DMS53 (cell line): ENCODE data around the gene SBNO2.
A peak's percentile ranks its signal among the peaks of the same experiment; 100 is the strongest.

Experiments used
- DNase-seq: peaks from one replicate; lab custom pipeline; 2025; lab: John Stamatoyannopoulos, UW

The SBNO2 gene

DNA sequence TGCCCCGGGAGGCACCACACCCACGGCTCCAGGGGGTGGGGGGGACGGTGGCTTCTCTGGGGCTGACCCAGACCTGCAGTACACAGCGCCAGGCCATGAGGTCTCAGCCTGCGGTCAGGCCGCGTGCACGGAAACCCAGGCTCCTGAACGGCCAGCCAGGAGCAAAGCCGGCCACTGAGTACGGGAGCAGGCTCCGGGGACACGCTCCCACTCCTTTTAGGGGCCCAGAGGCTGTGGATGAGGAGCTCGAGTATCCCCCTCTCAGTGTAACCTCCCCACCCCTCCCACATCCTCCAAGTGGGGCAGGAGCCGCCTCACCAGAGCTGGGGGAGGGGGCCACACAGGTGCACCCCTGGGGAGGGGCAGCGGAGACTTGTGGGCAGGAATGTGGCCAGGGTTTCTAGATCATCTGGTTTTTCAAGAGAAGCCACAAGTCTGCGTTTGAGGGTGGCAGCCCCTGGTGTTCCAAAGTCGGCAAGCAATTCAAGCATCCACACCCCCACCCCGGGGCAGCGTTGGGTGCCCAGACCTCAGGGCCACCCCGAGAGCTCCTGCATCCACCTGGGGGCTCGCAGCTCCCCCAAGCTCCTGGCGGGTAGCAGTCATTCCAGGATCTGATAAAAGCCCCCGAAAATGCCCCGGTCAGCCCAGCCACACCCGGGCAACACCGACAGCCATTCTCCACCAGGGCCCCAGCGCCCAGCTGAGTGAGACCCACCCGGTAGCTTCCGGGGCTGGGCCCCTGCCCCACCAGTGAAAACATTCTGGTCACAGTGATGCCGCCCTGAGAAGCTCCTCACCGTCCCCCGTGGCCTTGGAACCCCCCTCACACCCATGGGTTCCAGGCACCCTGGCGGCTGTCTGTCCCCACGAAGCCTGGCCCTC lies 6.1 kb downstream of the SBNO2 start:
- DNase-seq: no peak

GRCh38 chr19:1166872-1167573 lies 7.0 kb downstream of the SBNO2 start:
- no peak for DNase-seq

DNA sequence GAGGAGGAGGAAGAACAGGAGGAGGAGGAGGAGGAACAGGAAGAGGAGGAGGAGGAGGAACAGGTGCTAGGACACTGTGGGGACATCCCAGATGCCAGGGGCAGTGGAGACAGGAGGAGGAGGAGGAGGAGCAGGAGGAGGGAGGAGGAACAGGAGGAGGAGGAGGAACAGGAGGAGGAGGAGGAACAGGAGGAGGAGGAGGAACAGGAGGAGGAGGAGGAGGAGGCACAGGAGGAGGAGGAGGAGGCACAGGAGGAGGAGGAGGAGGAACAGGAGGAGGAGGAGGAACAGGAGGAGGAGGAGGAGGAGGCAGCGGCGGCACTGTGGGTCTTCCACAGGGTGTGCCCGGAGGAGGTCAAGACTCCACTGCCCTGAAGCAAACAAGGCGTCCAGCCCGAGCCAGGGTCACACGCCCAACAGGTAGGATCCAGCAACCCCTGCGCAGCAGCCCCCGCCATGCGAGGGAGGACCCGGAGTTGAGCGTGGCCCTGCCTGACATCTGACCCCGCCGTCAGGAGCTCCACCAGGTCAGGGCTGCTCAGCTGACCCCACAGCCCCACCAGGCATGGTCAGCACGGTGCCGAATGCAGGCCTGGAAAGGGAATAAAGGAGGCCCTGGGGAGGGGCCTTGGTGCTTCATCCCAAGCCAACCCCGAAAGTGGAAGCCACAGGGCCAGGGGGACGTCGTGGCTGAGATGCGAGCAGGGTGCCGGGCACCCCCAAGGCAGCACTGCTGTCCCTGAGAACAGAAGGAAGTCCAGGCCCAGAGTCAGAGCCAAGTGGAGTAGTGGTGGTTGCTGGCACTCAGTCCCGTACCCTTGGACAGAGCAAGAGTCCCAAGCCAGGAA lies 9.2 kb downstream of the SBNO2 start:
- DNase-seq: no peak

- no peak for DNase-seq
Measured at GRCh38 chr19:1163934-1164683, 10.0 kb downstream of the SBNO2 start.

DNA sequence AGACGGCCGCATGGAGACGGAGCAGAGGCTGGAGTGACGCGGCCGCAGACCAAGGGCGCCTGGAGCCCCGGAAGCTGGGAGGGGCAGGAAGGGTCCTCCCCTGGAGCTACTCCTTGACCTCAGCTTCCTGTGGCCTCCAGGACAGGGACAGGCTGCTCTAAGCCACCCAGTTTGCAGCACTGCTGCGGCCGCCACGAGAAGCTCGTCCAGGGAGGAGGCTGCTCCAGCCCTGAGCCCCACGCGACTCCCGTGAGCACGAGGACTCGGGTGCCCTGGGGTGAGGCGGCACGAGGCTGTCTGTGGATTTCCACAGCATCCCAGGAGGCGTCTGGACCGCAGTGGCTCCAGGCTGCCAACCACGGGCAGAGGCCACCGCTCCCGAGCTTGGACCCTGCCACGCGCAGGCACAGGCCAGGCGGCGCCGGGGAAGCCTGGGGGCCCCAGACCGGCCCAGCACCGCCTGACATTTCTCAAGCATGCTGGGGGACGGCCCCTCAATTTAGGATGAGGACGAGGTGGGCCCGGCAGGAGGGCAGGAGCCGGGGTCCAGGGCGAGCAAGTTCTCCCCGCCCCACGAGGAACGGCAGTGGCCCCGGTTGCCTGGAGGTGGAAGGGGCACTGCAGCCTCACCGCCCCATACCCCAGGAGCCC lies 10.7 kb downstream of the SBNO2 start:
- no peak for DNase-seq

DNA sequence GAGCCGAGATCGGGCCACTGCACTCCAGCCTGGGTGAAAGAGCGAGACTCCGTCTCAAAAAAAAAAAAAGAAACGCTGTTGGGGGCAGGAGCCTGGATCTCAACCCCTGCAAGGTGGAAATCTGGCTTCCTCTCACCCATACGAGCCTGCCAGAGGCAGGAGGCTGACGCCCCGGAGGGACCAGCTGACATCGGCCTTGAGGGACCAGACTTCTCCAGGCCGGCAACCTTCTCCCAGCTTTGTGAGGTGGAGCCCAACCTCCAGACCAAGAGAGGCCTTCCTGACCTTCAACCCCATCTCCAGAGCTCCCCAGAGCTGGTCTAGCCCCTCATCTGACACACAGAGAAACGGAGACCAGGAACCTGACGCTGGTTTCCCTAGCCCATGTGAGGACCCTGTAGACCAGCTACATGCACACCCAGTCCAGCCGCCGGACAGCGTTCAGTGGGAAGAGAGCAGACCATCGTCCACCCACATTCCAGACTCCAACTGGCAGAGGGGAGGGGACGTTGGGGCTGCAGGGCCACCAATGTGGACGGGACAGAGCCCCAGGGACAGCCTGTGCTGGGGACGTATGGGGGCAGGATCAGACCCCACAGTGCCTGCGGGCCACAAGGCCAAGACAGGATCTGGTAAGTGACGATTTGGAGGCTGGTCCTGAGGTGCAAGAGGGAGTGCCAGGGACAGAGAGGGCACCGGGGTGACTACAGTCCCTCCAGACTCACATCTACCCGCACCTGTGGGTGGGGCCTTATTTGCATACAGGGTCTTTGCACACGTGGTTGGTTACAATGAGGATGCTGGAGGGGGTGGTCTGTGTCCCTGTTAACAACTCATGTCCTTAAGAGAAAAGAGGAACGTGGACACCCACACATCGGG lies 11.4 kb downstream of the SBNO2 start:
- no peak for DNase-seq

GRCh38 chr19:1161716-1162115 lies 12.4 kb downstream of the SBNO2 start:
- DNase-seq: peak; percentile 37

DNA sequence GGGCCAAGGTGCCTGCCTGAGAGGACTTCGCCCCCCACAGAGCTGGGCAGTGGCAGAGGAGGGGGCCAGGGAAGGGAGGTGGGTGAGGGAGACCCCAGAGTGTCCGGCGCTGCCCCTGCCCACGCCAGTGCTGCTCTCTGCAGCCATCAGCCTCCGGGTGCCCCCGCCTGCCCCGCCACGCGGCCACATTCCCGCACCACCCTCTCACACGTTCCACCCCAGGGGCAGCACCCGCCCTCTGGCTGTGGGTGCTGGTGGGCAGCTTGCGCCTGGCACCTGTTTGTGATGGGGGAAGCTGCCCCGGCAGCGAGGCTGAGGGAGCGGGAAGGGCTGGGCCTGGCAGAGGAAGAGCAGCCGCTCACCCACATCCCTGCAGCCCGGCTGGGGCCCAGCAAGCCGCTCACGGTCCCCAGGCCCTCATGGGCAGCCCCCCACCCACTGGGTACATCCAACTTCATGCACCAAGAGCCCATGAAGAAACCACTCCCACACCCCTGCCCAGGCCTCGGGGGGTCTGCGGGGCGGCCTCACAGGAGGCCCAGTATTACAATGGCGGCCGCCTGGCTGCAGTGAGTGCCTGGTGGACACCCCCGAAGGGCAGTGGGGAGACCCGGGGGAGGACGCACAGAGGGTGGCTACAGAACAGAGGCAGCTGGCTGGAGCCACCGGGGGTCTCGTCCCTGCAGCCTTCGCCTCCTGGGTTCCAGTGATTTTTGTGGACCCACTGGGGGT lies 14.0 kb downstream of the SBNO2 start:
- no peak for DNase-seq

DNA sequence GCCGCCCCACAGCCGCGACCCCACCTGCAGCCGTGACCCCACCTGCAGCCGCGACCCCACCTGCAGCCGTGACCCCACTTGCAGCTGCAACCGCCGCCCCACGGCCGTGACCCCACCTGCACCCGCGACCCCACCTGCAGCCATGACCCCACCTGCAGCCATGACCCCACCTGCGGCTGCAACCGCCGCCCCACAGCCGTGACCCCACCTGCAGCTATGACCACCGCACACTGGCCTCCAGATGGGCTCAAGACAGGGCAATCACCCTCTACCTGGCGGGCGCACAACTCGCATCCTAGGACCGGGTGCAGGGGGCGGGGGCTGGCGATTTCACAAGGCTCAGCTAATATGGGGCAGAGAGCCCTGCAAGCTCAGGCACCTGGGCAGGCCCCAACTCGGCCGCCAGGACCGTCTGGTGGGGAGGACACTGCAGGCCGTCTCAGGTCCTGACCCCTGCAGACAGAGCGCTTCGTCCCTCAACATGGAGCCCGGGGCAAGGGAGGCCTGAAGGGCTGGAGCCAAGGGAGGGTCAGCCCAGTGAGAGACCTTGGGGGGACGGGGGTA lies 15.1 kb downstream of the SBNO2 start:
- no peak for DNase-seq

DNA sequence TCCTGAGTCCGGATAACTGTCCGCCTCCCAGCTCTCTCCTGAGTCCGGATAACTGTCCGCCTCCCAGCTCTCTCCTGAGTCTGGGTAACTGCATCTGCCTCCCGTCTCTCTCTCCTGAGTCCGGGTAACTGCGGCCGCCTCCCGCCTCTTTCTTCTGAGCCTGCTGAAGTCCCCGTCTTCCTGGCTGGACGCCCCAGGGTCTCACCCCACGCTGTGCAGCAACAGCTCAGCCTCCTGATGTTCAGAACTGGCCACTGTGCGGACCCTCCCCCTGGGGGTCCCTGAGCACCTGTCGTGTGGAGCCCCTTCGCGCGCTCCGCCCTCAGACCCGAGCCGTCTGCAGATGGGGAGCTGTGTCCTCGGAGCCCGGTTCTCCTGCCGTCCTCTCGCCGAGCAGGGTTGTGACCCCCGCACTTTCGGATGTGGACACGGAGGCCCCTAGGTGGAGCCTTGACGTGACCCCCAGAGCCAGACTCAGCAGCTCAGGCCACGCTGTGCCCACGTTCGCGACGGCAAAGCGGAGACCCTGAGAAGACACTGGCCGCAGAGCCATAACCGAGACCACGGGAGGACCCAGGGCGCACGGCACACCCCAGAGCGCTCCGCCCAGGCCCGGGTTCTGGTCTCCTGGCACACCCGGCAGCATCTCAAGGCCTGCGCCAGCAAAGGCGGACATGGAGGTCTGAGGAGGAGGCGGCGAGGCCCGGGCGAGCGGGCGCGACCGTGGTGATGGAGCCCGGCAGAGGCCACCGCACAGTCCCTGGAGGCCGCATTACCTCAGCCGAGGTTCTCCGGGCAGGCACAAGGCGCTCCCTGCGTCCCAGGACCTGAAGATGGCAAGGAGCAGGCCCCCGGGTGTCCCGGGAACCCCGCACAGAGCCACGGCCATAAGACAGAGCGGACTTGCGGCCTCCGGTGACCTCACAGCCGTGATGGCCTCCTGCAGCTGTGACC lies 15.9 kb downstream of the SBNO2 start:
- DNase-seq: no peak

GRCh38 chr19:1156830-1157615 lies 17.0 kb downstream of the SBNO2 start:
- no peak for DNase-seq

DNA sequence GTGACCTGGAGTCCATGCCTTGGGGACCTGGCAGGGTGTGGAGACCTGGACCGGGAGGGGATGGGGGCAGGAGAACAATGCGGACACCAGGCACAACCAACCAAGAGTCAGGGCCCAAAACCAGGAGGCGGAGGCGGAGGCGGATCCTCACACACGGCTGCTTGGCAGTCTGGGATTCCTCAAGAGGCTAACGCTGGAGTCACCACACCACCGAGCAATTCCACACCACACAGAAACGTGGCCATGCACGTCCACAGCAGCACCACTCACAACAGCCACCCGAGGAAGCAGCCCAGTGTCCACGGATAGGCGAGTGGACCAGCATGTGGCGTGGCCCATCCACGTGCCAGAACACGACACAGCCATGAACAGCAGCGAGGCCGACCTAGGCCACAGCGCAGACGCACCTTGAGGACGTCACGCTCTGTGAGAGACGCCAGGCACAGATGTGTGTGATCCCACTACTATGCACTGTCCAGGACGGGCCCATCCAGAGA lies 17.7 kb downstream of the SBNO2 start:
- no peak for DNase-seq

GRCh38 chr19:1155352-1156304 lies 18.4 kb downstream of the SBNO2 start:
- DNase-seq: no peak

DNA sequence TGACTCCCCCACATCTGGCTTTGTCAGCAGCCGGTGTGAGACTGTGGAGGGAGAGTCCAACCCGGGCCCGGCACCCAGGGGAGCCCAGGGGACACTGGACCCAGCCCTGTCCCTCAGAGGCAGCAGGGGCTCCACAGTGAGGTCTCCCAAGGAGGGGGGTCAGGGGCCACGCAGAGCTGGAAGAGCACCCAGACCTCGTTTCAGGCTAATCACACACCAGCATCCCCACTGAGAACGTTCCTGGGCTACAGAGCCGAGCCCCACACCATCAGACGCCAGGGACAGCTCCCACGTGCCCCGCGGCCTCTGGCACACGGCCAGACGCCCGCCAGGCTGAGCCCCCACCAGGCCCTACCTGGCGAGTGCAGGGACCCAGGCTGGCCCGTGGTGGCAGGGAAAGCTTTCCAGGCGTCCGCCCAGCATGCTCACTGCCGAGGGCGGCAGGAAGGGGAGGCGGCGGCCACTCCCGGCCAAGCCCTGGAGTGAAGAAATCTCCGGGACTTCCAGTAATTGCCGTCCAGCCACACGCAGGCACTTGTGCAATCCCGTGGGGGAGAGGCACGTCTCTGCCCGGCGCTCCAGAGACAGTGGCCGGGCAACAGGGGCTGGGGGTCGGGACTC lies 19.2 kb downstream of the SBNO2 start:
- no peak for DNase-seq
